Stomach (tissue), 4 donors: ENCODE results near the gene HGS.

ENCODE experiments used
- CTCF ChIP-seq, 7 experiments: fragments of 450-650 bp in 4 of 7; fragments of 200-600 bp in 3 of 7; sonication (generic) in 3 of 7; IDR thresholded peaks; one replicate each; pipeline ENCODE4 v1.5.1; 2016 to 2019; ENCODE audit warnings: antibody characterized with exemption in 7 of 7, control low read depth in 2 of 7, mild to moderate bottlenecking in 1 of 7
- EP300 ChIP-seq: sonication (generic); formaldehyde crosslinking; IDR thresholded peaks from one replicate; pipeline ENCODE4 v1.6.1; 2017; ENCODE audit warnings: antibody characterized with exemption
- POLR2A ChIP-seq, 4 donors: fragments of 450-650 bp; IDR thresholded peaks; one replicate each; pipeline ENCODE4 v1.6.1; 2016; ENCODE audit warnings: antibody characterized with exemption in 4 of 4, control low read depth in 2 of 4, mild to moderate bottlenecking in 1 of 4, moderate library complexity in 1 of 4
- POLR2AphosphoS5 ChIP-seq, 3 donors: sonication (generic); formaldehyde crosslinking; IDR thresholded peaks; one replicate each; pipeline ENCODE4 v1.6.1; 2016; ENCODE audit warnings: antibody characterized with exemption in 3 of 3

DNA sequence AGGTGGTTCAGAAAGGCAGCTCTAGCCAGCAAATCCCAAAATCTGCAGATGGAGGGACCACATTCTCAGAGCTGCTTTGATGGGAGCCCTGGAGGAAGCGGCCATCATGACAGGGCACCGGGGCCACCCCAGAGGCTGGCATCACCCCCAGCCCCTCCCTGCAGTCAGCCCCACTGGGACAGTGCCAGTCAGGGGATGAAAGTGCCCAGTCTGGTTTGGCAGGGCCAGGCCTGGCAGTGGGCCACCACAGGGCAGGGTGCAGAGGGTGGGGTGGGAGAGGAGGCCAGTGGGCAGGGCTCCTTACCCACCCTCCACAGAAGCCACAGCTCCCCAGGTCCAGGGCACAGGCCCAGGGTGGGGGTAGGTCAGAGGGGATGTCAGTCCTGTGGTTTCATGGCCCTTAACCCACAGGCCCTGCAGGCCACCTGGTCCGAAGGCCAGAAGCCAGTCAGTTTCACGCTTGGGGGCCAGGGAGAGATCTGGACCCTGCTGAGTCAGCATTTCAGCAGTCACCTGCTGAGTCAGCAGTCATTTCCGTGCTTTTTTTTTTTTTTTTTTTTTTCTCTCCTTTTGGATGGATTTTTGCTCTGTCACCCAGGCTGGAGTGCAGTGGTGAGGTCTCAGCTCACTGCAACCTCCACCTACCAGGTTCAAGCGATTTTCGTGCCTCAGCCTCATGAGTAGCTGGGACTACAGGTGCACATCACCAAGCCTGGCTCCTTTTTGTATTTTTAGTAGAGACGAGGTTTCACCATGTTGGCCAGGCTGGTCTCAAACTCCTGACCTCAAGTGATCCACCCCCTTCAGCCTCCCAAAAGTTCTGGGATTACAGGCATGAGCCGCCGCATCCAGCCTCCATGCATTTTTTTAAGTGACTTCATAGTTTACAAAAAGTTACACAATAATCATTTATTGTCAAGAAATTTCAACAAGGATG lies 38.6 kb downstream of the HGS start:
- TF ChIP-seq POLR2AphosphoS5 (IDR thresholded peaks at IDR 0.05) (peak in 2 of 3 donors; percentile 65 to 82), CTCF (IDR thresholded peaks at IDR 0.05) (no peak), POLR2A (IDR thresholded peaks at IDR 0.05) (no peak), EP300 (no peak)
